ENCODE results near the gene MCCC2. TPM values are rescaled to one million over a fixed set of nuclear protein-coding genes. Genes with fewer than 3 reads are reported as not detected.

Gene MCCC2
- total and polyA plus RNA-seq, 2 donors (not counting 1 experiment from before 2014, with no cell fraction given), result 25.7 to 49.7 TPM

- Mint-ChIP-seq H3K4me3 (no peak overlapping the region), H3K4me1 (no peaks in the 10 kb centered on the region), H3K9me3 (ENCODE audit: insufficient read depth) (no peaks in the 10 kb centered on the region), H3K27me3 (no peaks in the 10 kb centered on the region), H3K27ac (no peak overlapping the region)
- H3K9me3 ChIP-seq (ENCODE audit: control extremely low read depth in 1 of 3, control insufficient read depth in 2 of 3, insufficient read depth in 1 of 3, low read length in 2 of 3), result no peaks in the 10 kb centered on the region
- no peaks in the 10 kb centered on the region for H3K4me1 ChIP-seq (ENCODE audit: control insufficient read depth in 2 of 2, insufficient read depth in 2 of 2, low read length in 2 of 2)
- DNase-seq (no peak), ATAC-seq (ENCODE audit: low read depth) (no peak)
- no peak overlapping the region for H3K4me3 ChIP-seq (ENCODE audit: control extremely low read depth in 1 of 5, extremely low read depth in 1 of 5, insufficient read depth in 1 of 5, low read depth in 2 of 5, low read length in 4 of 5)
- intact Hi-C loops (cut with micrococcal nuclease), result no loop called here
- CTCF ChIA-PET, result no interaction called here
- H3K27me3 ChIP-seq (replicated peaks in 1 of 4; ENCODE audit: control extremely low read depth in 1 of 4, control insufficient read depth in 3 of 4, insufficient read depth in 4 of 4, low read length in 3 of 4), result no peaks in the 10 kb centered on the region
- POLR2A ChIA-PET, result no interaction called here
- peaks cover 14% of the 10 kb centered on the region for H3K79me2 ChIP-seq (ENCODE audit: control insufficient read depth, insufficient read depth, low read length)
- no peak overlapping the region for H3K27ac ChIP-seq (ENCODE audit: low read length in 2 of 2)
- TF ChIP-seq EZH2 (IDR thresholded peaks at IDR 0.05; ENCODE audit: borderline replicate concordance, insufficient read depth, low read depth, low read length, poor library complexity, severe bottlenecking) (no peak), CTCF (IDR thresholded peaks at IDR 0.05) (no peak)
- WGBS (ENCODE audit: insufficient coverage), result 91% methylated on average over 3 of the region's 3 CpGs
- H4K20me1 ChIP-seq (ENCODE audit: control insufficient read depth, insufficient read depth, low read length, poor library complexity, severe bottlenecking), result peaks cover 11% of the 10 kb centered on the region
- peaks cover 6 to 41% of the 10 kb centered on the region in 2 experiments for H3K36me3 ChIP-seq (replicated peaks in 1 of 2; ENCODE audit: control extremely low read depth in 1 of 2, control insufficient read depth in 1 of 2, extremely low read depth in 1 of 2, insufficient read depth in 2 of 2, low read length in 1 of 2)
- no peak overlapping the region for H3K9ac ChIP-seq (ENCODE audit: low read length)
- no peak overlapping the region for H2AFZ ChIP-seq (ENCODE audit: insufficient read depth, low read depth, low read length, poor library complexity, severe bottlenecking)
- H3K4me2 ChIP-seq (replicated peaks; ENCODE audit: low read depth, low read length, poor library complexity, severe bottlenecking), result no peak overlapping the region
These were observed 34.1 kb downstream of the MCCC2 start for GRCh38 chr5:71621268-71621667.

GRCh38 chr5:71621741-71622140 is 34.6 kb downstream of the MCCC2 start:
- intact Hi-C loops (cut with micrococcal nuclease), result no loop called here
- TF ChIP-seq EZH2 (IDR thresholded peaks at IDR 0.05; ENCODE audit: borderline replicate concordance, insufficient read depth, low read depth, low read length, poor library complexity, severe bottlenecking), result no peak
- TF ChIP-seq CTCF (IDR thresholded peaks at IDR 0.05), result no peak
- Mint-ChIP-seq H3K4me3 (no peak overlapping the region), H3K9me3 (ENCODE audit: insufficient read depth) (no peaks in the 10 kb centered on the region), H3K4me1 (no peaks in the 10 kb centered on the region), H3K27me3 (no peaks in the 10 kb centered on the region), H3K27ac (no peak overlapping the region)
- no peak for ATAC-seq (ENCODE audit: low read depth)
- H3K27ac ChIP-seq (ENCODE audit: low read length in 2 of 2), result no peak overlapping the region
- peaks cover 11% of the 10 kb centered on the region for H3K79me2 ChIP-seq (ENCODE audit: control insufficient read depth, insufficient read depth, low read length)
- H3K27me3 ChIP-seq (replicated peaks in 1 of 4; ENCODE audit: control extremely low read depth in 1 of 4, control insufficient read depth in 3 of 4, insufficient read depth in 4 of 4, low read length in 3 of 4), result no peaks in the 10 kb centered on the region
- peaks cover 6 to 43% of the 10 kb centered on the region in 2 experiments for H3K36me3 ChIP-seq (replicated peaks in 1 of 2; ENCODE audit: control extremely low read depth in 1 of 2, control insufficient read depth in 1 of 2, extremely low read depth in 1 of 2, insufficient read depth in 2 of 2, low read length in 1 of 2)
- H2AFZ ChIP-seq (ENCODE audit: insufficient read depth, low read depth, low read length, poor library complexity, severe bottlenecking), result no peak overlapping the region
- no peak overlapping the region for H3K4me3 ChIP-seq (ENCODE audit: control extremely low read depth in 1 of 5, extremely low read depth in 1 of 5, insufficient read depth in 1 of 5, low read depth in 2 of 5, low read length in 4 of 5)
- no peak for DNase-seq
- peaks cover 0 to 3% (median 0%) of the 10 kb centered on the region in 3 donors for H3K9me3 ChIP-seq (ENCODE audit: control extremely low read depth in 1 of 3, control insufficient read depth in 2 of 3, insufficient read depth in 1 of 3, low read length in 2 of 3)
- CTCF ChIA-PET, result no interaction called here
- no peak overlapping the region for H3K4me2 ChIP-seq (replicated peaks; ENCODE audit: low read depth, low read length, poor library complexity, severe bottlenecking)
- WGBS (ENCODE audit: insufficient coverage), result no CpG with 5 or more reads among the region's 2 CpGs
- peaks cover 11% of the 10 kb centered on the region for H4K20me1 ChIP-seq (ENCODE audit: control insufficient read depth, insufficient read depth, low read length, poor library complexity, severe bottlenecking)
- no peaks in the 10 kb centered on the region for H3K4me1 ChIP-seq (ENCODE audit: control insufficient read depth in 2 of 2, insufficient read depth in 2 of 2, low read length in 2 of 2)
- H3K9ac ChIP-seq (ENCODE audit: low read length), result no peak overlapping the region
- POLR2A ChIA-PET, result no interaction called here

Data from B cell (primary cell).